B cell (primary cell): Measurements from ENCODE around the gene ALDH9A1. TPM values are rescaled to one million over a fixed set of nuclear protein-coding genes. Genes with fewer than 3 reads are reported as not detected.
"Not testable (repeated sequence)": the region's sequence is repeated elsewhere in the genome, so short reads cannot be mapped to it uniquely, and the experiment has no call there.

Experiments used
- ATAC-seq: fragments of 200-7000 bp; cut with Tn5 transposase; one replicate; pipeline ENCODE4 v1.10.0; 2021; ENCODE audit warnings: low read depth, mild to moderate bottlenecking, moderate number of reproducible peaks, moderate library complexity
- CTCF ChIA-PET: fragments of 350-600 bp; sonication (Branson Sonifier 250); formaldehyde crosslinking; loops from one replicate; lab custom pipeline; 2021; ENCODE audit warnings: antibody characterized with exemption, inconsistent platforms; lab: Charles Lee
- POLR2A ChIA-PET: fragments of 350-600 bp; sonication (Branson Sonifier 250); formaldehyde crosslinking; loops from one replicate; lab custom pipeline; 2021; ENCODE audit warnings: antibody characterized with exemption; lab: Charles Lee
- DNase-seq: peaks from one replicate; pipeline ENCODE4 v3.0.0; 2013
- H2AFZ ChIP-seq: 2 replicates; pipeline ENCODE4 v1.6.1; 2012; ENCODE audit warnings: mild to moderate bottlenecking, low read depth, low read length; ENCODE audit not compliant: insufficient read depth, poor library complexity, severe bottlenecking
- H3K27ac ChIP-seq, 2 donors: 1 replicate in 1 of 2; 2 replicates in 1 of 2; pipeline ENCODE4 v1.5.1; 2012 to 2013; ENCODE audit warnings: low read length in 2 of 2, mild to moderate bottlenecking in 2 of 2, moderate library complexity in 1 of 2
- H3K27me3 ChIP-seq, 4 experiments: fragments of 200-600 bp in 1 of 4; sonication (generic) in 1 of 4; replicated peaks in 1 of 4; 1 replicate in 2 of 4; 2 replicates in 2 of 4; pipeline versions ENCODE4 v1.6.1 to v1.7.0; 2013 to 2016; ENCODE audit warnings: low read length in 3 of 4, mild to moderate bottlenecking in 2 of 4, mixed read lengths in 1 of 4, moderate library complexity in 1 of 4; ENCODE audit not compliant: insufficient read depth in 4 of 4, control insufficient read depth in 3 of 4; ENCODE audit errors: control extremely low read depth in 1 of 4
- H3K36me3 ChIP-seq, 2 experiments: replicated peaks in 1 of 2; 1 replicate in 1 of 2; 2 replicates in 1 of 2; pipeline versions ENCODE4 v1.6.1 to v1.7.1; 2013; ENCODE audit warnings: low read length in 1 of 2; ENCODE audit not compliant: insufficient read depth in 2 of 2, control insufficient read depth in 1 of 2; ENCODE audit errors: control extremely low read depth in 1 of 2, extremely low read depth in 1 of 2
- H3K4me1 ChIP-seq, 2 donors: fragments of 200-600 bp in 1 of 2; sonication (generic) in 1 of 2; 1 replicate in 1 of 2; 2 replicates in 1 of 2; pipeline versions ENCODE4 v1.5.1 to v1.6.1; 2013 to 2017; ENCODE audit warnings: low read length in 2 of 2; ENCODE audit not compliant: control insufficient read depth in 2 of 2, insufficient read depth in 2 of 2
- H3K4me2 ChIP-seq: replicated peaks from 2 replicates; pipeline ENCODE3; 2012; ENCODE audit warnings: mild to moderate bottlenecking, low read depth, low read length; ENCODE audit not compliant: poor library complexity, severe bottlenecking
- H3K4me3 ChIP-seq, 5 experiments: fragments of 200-600 bp in 1 of 5; sonication (generic) in 1 of 5; 1 replicate in 3 of 5; 2 replicates in 2 of 5; pipeline versions ENCODE4 v1.5.1 to v1.7.0; 2011 to 2016; ENCODE audit warnings: low read length in 4 of 5, mild to moderate bottlenecking in 4 of 5, low read depth in 2 of 5, control low read depth in 1 of 5, moderate library complexity in 1 of 5; ENCODE audit not compliant: insufficient read depth in 1 of 5; ENCODE audit errors: control extremely low read depth in 1 of 5, extremely low read depth in 1 of 5
- H3K79me2 ChIP-seq: fragments of 200-600 bp; sonication (generic); one replicate; pipeline ENCODE4 v1.6.0; 2016; ENCODE audit warnings: low read length; ENCODE audit not compliant: control insufficient read depth, insufficient read depth
- H3K9ac ChIP-seq: fragments of 200-600 bp; sonication (generic); 2 replicates; pipeline ENCODE4 v1.6.1; 2017; ENCODE audit warnings: mild to moderate bottlenecking, low read length, moderate library complexity
- H3K9me3 ChIP-seq, 3 donors: one replicate each; pipeline versions ENCODE4 v1.6.1 to v1.7.1; 2013; ENCODE audit warnings: low read length in 2 of 3; ENCODE audit not compliant: control insufficient read depth in 2 of 3, insufficient read depth in 1 of 3; ENCODE audit errors: control extremely low read depth in 1 of 3
- H4K20me1 ChIP-seq: 2 replicates; pipeline ENCODE4 v1.6.0; 2012; ENCODE audit warnings: mild to moderate bottlenecking, low read length; ENCODE audit not compliant: insufficient read depth, control insufficient read depth, poor library complexity, severe bottlenecking
- H3K27ac Mint-ChIP-seq: one replicate; pipeline ENCODE4 v1.8.0; 2021; ENCODE audit warnings: mixed read lengths
- H3K27me3 Mint-ChIP-seq: one replicate; pipeline ENCODE4 v1.8.0; 2021; ENCODE audit warnings: mixed read lengths
- H3K4me1 Mint-ChIP-seq: one replicate; pipeline ENCODE4 v1.8.0; 2021; ENCODE audit warnings: mixed read lengths
- H3K4me3 Mint-ChIP-seq: one replicate; pipeline ENCODE4 v1.8.0; 2021; ENCODE audit warnings: mixed read lengths
- H3K9me3 Mint-ChIP-seq: one replicate; pipeline ENCODE4 v1.8.0; 2022; ENCODE audit warnings: mixed read lengths; ENCODE audit not compliant: insufficient read depth
- EZH2 ChIP-seq: IDR thresholded peaks from 2 replicates; pipeline ENCODE4 v1.6.1; 2012; ENCODE audit warnings: borderline replicate concordance, low read depth, mild to moderate bottlenecking, moderate library complexity, low read length; ENCODE audit not compliant: insufficient read depth, poor library complexity, severe bottlenecking
- WGBS: methylation state at CpG from one replicate; pipeline ENCODE4 v1.1.5; 2013; ENCODE audit warnings: missing lambda C conversion rate; ENCODE audit not compliant: insufficient coverage; 5-methylcytosine and 5-hydroxymethylcytosine counted together
- intact Hi-C: fragments of 100-400 bp; cut with micrococcal nuclease; formaldehyde crosslinking; loops from one replicate; pipeline ENCODE4 v1.10.0; 2022
- polyA plus RNA-seq: library from polyadenylated mRNA; depleted of rRNA; stranded (reverse); fragments of >200 nt; gene quantifications from 2 replicates; pipeline ENCODE4 v1.2.3, GENCODE V29; 2012
- total RNA-seq, 2 donors: library from RNA; stranded (reverse); fragments of 120-200 nt in 1 of 2; gene quantifications; 1 replicate in 1 of 2; 2 replicates in 1 of 2; pipeline versions ENCODE4 v1.2.3 to v1.2.4, GENCODE V29; 2013 to 2022
- TF ChIP-seq, protein P1 (sequence below): fragments of 200-600 bp; IDR thresholded peaks from one replicate; pipeline ENCODE4 v1.8.0; 2022; ENCODE audit warnings: antibody characterized with exemption, mild to moderate bottlenecking

Gene ALDH9A1
- total and polyA plus RNA-seq, 2 donors (not counting 1 experiment from before 2014, with no cell fraction given): 23.5 to 37.5 TPM

DNA sequence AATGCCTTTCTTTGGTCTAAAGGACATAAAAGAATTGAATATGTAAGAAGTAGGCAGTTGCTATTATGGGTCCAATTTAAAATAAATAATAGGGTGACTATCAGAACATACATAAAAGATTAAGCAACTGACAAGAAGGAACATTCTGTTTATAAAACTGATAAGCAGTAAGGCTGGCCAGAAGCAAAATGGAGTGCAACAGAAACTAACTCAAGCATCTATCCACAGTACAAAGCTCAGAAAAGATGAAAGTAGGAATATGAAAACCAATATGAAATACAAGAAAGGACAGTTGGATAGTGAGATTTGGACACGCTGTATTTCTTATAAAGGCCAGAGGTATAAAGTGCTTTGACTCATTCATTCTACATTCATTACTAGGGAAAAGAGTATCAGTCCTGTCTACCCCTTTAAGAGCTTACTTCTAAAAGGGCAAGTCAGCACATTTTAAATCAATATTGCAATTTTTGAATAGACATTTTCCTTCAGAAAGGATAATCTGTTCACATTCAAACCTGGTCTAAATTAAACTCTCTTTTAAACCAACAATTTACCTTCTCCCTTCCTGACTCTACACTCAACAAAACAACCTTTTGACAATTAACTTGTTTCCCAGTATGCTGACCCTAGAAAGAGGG lies 14.4 kb downstream of the ALDH9A1 start:
- POLR2A ChIA-PET: no interaction called here
- H3K36me3 ChIP-seq: peaks cover 21 to 57% of the 10 kb centered on the region in 2 experiments

DNA sequence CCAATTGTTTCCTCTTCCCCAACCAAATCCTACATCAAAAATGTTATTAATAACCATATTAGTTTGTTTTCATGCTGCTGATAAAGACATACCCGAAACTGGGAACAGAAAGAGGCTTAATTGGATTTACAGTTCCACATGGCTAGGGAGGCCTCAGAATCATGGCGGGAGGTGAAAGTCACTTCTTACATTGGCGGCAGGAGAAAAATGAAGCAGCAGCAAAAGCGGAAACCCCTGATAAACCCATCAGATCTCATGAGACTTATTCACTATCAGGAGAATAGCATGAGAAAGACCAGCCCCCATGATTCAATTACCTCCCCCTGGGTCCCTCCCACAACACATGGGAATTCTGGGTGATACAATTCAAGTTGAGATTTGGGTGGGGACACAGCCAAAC lies 17.6 kb downstream of the ALDH9A1 start:
- Histone ChIP-seq H3K79me2 (peaks cover 18% of the 10 kb centered on the region), H3K36me3 (peaks cover 29 to 80% of the 10 kb centered on the region in 2 experiments)
- H3K27ac Mint-ChIP-seq, CTCF ChIA-PET, ATAC-seq, intact Hi-C loops, H3K9me3 ChIP-seq, H2AFZ ChIP-seq, H3K4me1 Mint-ChIP-seq, H3K9ac ChIP-seq, DNase-seq, H3K27ac ChIP-seq, H3K4me3 Mint-ChIP-seq, H3K27me3 Mint-ChIP-seq, H3K4me1 ChIP-seq, H3K27me3 ChIP-seq, H3K9me3 Mint-ChIP-seq, H3K4me3 ChIP-seq, POLR2A ChIA-PET, H3K4me2 ChIP-seq, H4K20me1 ChIP-seq: not testable (repeated sequence)
- 90% methylated on average over 2 of the region's 4 CpGs for WGBS

More for the DNA sequence above, 14.4 kb downstream of the ALDH9A1 start:
- no peak overlapping the region for H3K27ac ChIP-seq
- Mint-ChIP-seq H3K27me3 (no peaks in the 10 kb centered on the region), H3K27ac (no peak overlapping the region), H3K9me3 (no peaks in the 10 kb centered on the region), H3K4me1 (peaks cover 28% of the 10 kb centered on the region), H3K4me3 (no peak overlapping the region)
- no peak overlapping the region for H3K9ac ChIP-seq
- H3K4me2 ChIP-seq: no peak overlapping the region
- peaks cover 23 to 26% of the 10 kb centered on the region in 2 donors for H3K4me1 ChIP-seq
- ATAC-seq (no peak), DNase-seq (no peak)
- TF ChIP-seq EZH2: no peak
- TF ChIP-seq, protein P1, sequence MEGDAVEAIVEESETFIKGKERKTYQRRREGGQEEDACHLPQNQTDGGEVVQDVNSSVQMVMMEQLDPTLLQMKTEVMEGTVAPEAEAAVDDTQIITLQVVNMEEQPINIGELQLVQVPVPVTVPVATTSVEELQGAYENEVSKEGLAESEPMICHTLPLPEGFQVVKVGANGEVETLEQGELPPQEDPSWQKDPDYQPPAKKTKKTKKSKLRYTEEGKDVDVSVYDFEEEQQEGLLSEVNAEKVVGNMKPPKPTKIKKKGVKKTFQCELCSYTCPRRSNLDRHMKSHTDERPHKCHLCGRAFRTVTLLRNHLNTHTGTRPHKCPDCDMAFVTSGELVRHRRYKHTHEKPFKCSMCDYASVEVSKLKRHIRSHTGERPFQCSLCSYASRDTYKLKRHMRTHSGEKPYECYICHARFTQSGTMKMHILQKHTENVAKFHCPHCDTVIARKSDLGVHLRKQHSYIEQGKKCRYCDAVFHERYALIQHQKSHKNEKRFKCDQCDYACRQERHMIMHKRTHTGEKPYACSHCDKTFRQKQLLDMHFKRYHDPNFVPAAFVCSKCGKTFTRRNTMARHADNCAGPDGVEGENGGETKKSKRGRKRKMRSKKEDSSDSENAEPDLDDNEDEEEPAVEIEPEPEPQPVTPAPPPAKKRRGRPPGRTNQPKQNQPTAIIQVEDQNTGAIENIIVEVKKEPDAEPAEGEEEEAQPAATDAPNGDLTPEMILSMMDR: no peak
- no peak overlapping the region for H3K4me3 ChIP-seq
- no CpG with 5 or more reads among the region's 1 CpG for WGBS
- intact Hi-C loops: no loop called here
- H4K20me1 ChIP-seq: peaks cover 14% of the 10 kb centered on the region
- peaks cover 49% of the 10 kb centered on the region for H3K79me2 ChIP-seq
- H3K27me3 ChIP-seq: no peaks in the 10 kb centered on the region
- H2AFZ ChIP-seq: no peak overlapping the region
- CTCF ChIA-PET: no interaction called here
- H3K9me3 ChIP-seq: no peaks in the 10 kb centered on the region
